NCI-H1092 treated with DMSO at 0.1 percent for 48 hours (cell line): ENCODE data around the gene TMEM158.

Experiments
- DNase-seq: peaks from one replicate; lab custom pipeline; 2025; lab: John Stamatoyannopoulos, UW

The TMEM158 gene

DNA sequence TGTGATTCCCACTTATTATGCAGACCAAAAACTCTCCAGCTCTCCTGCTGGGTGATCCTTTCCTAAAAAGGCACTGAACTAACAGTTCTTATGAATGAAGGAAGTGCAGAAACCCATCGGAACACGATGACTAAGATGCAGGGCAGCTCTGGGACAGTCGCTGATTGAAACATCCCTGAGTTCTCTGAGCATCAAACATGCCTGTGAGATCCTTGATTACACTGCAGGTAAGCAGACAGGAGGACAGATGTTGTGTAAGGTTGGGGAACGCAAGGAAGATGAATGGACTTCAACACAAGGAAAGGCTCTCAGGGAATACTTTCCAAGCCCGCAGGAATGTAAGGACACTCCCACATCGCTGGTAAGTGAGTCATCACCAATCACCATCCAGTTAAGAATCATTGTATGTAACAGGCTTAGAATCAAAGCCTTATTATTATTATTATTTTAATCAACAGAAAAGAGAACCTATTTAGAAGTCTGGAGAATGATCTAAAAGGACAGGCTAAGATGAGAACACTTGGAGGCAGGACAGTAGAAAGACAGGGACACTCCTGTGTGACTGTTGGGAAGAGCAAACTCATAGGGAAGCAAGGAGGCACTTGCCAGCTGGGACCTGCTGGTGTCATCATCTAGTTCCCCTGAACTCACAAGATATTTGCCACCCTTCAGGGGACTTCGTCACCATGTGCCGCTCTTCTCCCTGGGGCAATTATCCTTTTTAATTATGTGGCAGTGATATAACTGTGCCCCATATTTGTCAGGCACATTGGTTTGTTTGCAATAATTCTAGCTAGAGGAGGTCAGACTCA, 26.0 kb downstream of the TMEM158 start:
- no peak for DNase-seq

DNA sequence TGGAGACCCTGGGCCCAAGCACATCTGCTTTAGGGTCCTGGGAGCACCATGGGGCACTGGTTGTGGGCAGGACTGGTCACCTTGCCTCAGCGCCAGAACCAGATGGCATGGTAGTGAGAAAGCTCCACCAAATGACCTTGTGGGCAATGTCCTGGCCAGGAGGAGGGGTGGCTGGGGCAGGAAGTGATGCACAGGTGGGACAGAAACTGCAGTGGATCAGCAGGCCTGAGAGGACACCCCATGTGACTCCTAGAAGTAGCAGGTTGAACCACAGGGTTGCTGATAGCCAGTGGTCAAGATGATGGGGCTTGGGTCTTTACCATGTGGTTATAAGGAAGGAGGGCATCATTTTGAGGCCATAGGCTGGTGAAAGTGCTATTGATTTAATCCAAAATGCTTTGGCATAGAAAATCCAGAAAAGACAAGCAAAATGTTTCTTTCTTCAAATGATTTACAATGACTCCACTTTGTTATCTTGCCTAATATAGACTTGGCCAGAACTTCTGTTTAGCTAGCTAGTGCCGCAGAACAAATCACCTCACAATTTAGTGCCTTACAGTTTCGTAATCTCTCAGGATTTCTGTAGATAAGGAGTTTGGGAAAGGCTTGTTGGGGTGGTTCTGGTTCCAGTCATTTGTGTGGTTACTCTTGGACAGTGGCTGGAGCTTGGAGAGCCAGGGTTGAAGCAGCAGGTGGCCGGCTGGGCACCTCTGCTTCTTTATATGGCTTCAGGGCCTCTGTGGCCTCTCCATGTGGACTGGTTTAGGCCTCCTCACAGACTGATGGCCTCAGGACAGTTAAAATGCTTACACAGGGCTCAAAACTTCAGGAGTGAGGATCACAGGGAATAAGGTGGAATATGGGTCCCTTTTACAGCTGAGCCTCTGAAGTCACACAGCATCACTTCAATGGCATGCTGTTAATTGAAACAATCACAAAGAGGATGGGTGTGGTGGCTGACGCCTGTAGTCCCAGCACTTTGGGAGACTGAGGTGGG, 27.5 kb downstream of the TMEM158 start:
- DNase-seq = no peak

DNA sequence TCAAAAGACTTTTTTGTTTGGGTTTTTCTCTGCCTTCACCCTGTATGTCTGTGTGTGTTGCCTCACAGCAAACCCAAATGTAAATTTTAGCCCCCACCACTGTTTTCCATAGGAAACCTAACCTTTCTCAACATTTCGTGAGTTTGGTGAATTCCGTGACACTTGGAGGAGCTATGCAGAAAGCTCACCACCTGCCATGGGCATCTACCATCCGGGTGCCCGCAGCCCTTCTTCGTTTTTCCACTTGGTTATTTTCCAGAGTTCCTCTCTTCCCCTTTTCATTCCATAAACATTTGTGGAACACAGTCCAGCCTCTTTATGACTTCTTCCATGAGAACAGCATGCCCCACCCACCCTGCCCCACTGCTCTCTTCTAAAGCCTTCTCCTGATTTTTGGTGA, 31.3 kb downstream of the TMEM158 start:
- no peak for DNase-seq

DNA sequence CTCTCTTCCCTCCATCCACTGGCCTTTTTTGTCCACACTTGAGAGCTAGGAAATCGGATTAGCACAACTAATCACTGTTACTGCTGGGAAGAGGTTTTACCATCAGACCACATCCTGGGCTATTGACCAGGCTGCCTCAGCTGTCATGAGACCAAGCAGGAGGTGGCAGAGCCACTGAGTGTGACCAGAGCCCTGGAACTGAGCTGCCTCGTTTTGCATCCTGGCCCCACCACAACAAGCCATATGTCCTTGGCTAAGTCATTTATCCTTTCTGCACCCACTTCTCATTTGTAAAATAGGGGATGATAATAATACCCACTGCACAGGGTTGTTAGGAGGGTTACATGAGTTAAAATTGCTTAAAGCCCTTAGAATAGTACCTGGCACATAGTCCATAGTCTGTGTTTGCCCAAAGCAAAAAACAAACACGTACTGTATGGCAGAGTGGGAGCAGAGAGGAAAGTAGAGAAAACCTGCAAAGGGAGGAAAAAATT, 34.1 kb downstream of the TMEM158 start:
- DNase-seq = no peak

DNA sequence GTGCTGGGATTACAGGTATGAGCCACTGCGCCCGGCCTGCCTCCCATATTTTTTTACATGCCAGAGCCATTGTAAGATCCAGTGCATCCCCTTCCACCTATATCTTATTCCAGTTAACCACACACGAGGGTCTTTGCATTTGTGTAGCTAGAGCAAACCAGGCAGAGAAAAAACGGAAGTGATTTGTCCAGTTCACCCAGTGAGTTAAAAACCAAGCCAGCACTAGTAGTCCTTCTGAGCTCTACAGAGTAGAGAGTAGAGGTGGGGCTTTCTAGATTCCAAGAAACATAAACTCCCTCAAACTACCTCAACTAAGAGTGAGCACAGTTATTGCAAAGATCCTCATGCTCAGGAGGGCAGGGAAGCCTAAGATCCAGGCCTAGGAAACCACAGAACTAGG, 34.7 kb downstream of the TMEM158 start:
- DNase-seq = no peak

DNA sequence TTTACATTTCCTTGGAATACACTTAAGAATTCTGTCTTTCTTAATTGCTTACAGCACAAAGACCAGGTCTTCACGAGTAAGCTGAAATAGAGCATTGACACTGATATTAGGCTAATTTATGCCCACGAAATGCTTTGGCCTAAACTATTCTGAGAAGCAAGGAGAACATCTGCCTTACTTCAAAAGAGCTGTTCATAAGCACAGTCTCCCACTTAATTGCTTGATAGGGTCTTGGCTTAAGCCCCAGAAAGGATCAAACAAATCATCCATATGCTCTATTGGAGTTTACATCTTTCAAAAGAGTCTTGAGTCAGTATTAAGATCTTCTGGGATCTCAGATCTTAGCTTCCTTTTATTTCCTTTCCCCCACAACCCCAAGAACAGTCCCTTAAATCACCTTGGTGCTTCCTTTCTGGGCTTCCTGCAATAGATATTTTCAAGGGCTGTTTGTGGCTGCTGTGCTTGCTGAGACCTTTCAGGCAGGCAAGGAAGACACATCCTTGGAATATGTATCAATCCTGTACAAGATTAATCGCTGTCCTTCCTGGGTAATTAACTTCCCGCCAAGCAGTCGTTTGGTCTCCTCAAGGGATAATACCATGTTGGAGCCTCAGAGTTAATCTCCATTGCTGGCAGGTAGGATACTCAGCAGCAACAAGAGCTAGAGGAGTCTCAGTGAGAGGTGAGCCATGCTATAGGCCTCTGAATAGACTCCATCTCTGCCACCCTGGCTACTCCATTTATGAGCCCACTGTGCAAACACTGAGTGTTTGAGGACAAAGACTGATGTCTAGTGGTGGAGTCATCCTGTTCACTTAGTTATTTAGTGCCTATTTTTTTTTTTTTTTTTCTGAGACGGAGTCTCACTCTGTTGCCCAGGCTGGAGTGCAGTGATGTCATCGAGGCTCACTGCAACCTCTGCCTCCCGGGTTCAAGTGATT, 37.1 kb downstream of the TMEM158 start:
- no peak for DNase-seq

DNA sequence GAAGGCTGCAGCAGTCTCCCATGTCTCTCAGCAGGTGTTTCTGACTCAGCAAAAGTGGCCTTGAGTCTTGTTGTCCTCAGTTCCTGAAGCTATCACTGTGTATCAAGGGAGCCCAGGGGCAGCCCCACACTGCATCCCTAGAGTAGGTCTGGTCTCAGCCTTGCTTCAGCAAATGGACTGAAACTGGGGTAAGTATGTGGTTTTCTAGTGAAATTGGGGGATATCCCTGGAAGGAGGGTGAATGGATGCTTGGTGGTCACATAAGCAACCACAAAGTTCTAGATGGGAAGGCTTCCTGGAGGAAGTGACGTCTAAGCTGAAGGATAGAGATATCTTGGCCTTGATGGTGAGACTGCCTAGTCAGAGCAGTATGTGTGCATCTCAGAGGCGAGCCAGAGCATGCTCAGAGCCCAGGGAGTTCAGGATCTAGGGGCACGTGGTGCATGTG, 38.4 kb downstream of the TMEM158 start:
- no peak for DNase-seq

DNA sequence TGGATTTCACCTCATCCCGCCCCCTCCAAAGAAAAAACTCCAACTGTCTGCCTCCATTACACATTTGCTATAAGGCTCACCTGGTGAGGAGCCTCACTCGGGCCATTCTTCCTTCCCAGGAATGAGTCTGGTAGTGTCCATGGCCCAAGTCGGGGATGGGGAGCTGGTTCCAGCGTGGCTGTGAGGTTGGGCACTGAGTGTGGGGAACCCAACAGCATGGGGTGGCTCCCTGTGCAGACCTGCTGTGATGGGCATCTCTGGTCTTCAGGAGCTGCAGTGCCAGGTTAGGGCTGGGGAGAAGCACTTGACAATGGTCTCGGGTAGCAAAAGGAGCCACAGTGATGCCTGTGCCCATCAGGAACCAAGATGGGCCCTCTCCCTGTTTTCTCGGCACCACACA, 39.2 kb downstream of the TMEM158 start:
- no peak for DNase-seq

DNA sequence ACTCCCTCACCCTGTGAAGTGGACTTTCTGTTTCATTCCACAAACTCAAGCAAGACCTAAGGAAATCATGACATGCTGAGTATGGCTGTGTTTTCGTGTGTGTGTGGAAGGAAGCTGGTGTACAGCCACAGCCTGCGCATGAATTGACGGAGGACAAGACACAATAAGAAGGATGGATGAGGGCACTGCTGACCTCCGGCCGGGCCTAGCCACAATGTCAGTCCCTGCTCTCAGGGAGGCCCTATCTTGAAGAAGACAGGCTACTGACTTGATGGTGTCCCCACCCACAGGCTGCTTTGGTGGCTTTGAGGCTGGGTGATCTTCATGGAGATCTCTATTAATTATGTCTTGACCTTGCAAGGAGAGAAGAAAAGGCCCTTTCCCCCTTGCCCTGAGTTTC, 40.6 kb downstream of the TMEM158 start:
- no peak for DNase-seq

DNA sequence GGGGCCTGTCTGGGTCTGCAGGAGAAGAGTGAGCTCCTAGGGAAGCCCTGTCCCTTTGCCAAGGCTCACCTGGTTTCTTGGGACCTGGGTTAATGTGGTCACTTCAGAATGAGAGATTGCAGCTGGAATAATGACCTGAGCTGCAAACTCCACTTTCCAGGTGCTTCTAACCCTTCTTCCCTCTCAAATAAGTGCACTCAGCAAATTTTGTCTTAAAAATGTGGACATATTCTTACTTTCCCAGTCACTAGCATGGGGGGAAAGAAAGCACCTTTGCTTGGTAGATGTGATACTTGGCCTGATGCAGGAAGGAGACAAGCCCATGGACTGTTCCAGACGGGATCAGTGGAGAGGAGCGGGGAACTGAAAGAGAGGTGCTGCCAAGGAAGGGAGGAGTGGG, 41.0 kb downstream of the TMEM158 start:
- DNase-seq = no peak

DNA sequence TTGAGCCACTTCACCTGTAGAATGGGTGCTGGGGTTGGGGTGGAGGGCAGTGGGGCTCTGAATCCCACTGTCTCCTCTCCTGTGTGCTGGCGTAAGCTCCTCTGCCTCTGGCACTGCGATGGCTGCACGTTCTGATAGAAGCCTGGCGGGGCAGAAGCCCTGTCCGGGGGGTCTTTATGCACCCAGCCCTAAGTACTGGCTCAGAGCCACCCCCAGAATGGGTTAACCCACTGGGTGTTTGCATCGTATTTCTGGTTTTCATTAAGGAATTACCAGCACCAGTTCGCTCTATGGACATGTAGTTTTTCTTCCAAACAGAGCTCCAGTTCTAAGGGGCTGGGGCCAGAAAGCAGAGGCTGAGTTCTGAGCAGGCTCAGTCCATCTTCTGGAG, 42.2 kb downstream of the TMEM158 start:
- no peak for DNase-seq

DNA sequence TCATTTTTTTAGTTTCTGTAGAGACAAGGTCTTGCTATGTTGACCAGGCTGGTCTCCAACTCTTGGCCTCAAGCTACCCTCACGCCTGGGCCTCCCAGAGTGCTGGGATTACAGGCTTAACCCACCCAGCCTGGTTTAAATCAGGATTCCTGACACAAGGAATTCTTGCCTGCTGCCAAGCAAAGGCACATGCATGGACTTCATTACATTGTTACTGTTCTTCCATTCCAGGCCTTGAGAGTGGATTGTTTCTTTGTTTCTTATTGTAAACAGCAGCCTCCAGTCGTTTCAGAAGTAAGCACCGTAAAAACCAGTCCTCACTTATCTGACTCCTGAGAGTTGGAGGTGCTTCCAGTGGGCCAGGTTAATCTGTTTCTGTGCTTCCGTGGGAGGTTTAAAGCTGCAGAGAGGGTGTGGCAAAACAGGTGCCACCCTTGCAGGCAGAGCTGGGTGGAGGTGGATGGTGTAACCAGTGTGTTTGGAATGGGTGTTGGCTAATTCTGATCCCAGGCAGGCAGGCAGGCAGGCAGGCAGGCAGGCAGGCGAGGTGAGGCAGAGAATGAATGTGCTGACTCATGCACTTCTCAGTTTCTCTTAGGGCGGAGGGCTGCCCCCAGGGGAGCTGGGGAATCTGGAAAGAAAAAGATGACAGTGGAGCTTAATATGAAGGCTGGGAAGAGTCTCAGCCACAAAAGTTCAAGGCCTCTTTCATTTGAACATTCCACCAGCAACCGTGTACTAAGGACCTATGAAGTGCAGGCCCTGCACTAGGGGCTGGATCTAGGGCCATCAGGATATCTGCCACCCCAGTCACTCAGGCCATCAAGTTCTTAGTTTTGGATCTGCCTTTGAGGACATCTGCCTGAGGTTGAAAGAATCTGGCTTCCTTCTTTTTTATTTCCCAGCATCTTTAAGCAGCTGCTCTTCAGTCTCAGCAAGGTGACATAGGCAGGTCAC, 42.9 kb downstream of the TMEM158 start:
- no peak for DNase-seq

DNA sequence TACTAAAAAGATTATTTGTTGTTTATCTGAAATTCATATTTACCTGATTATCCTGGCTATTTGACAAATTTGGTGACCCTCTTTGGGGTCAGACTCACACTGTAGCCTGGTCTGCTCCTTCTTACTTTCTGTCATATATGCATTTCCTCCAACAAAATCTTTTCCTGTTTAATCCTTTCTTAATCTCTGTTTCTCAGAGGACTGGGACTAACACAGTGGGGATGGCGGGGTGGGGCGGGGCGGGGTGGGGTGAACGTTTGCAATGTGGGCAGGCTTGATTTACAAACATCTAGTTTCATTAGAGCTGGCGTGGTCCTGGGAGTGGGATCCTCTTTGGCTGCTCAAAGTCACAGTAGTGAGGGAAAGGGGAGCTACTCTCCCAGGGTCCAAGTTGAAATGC, 44.6 kb downstream of the TMEM158 start:
- DNase-seq = no peak

DNA sequence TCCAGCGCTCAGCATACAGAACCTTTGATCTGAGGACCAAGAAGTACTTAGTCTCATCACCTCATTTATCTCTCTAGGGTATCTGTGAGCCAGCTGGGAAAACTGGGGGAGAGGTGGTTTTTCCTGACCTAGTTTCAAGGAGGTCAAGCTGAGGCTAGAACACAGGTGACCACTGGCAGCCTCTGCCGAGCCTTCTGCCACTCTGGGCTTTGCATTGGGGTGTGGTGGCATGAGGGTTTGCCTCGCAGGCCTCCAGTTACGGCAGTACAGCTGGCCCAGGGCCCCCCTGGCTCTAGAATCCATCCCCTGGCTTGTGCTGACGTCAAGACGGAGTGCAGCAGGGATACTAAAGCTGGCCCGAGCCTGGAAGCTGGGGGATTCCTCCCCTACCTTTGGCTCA, 45.2 kb downstream of the TMEM158 start:
- no peak for DNase-seq

DNA sequence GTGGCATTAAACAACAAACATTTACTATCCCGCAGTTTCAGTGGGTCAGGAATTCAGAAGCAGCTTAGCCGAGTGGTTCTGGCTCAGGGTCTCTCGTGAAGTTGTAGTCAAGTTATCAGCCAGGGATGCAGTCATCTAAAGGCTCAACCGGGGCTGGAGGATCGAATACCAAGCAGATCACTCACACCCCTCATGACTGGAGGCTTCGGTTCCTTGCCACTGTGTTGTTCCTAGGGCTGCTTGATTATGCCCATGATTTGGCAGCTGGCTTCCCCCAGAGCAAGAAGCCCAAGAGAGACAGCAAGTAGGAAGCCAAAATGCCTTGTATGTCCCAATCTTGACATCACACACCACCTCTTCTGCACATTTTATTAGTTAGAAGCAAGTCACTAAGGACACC, 46.0 kb downstream of the TMEM158 start:
- DNase-seq = no peak

DNA sequence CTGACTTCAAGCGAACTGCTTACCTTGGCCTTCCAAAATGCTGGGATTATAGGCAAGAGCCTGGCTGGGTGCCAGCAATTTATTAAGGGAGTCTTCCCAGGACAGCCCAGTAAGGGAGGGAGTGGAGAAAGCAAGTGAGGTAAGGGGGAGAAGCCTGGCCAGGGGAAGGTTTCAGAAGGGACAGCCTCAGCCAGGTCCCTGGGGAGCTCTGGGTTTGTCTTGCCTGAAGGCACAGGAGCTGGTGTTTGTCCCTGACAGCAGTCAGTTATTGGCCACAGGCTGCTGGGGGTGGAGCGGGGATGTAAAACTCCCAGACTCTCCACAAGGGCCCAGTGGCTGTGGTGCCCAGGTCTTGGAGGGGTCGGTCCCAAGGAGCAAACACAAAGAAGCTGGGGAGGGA, 46.9 kb downstream of the TMEM158 start:
- no peak for DNase-seq

DNA sequence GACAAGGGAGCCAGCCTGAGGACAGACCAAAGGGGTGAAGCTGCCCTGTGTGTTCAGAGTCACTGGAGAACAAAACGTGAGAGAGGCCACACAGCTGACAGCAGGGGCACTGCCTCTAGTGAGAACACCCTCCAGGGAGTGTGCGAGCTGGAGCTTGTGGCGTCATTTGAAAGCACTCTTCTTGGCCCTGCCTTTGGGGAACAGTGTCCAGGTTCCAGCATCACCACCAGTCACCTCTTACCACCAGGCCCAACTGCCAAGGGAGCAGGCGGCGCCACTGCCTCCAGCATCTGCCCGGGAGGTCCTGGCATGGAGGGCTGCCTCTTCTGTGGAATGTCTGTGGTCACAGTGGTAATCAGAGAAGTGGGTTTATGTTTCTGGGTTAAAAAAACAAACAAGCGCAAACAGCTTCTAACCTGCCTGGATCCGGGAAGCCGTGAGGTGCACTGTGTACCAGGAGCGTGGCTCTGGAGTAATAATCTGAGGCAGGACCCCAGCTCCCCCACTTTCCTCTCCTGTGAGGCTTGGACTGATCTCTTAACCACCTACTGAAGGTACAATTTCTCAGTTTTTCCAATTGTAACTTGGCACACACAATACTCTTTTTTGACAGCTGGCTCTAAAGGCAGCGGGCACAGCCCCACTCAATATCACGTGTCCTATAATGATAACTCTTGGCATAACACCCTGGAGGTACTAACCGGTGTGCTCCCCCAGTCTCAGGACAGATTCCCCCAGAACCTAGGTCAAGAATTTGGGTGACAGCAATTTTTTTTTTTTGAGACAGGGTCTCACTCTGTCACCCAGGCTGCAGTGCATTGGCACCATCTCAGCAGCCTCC, 47.7 kb downstream of the TMEM158 start:
- no peak for DNase-seq

DNA sequence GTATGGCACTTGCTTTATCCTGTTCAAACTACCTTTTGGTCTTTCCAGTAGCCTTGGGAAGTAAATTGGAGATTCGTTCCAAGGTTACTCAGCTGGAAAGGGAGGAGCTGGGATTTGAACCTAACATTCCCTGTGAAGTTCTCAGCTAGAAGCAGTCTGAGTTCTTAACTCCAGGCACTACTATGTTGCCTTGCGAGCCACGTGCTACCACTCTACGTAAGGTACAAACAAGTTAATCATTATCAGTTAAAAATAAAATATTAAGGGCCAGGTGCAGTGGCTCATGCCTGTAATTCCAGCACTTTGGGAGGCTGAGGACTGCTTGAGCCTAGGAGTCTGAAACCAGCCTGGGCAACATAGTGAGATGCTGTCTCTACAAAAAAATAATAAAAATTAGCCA, 49.2 kb downstream of the TMEM158 start:
- DNase-seq = no peak
